Measurements from ENCODE around the gene PAQR5. TPM values are rescaled to one million over a fixed set of nuclear protein-coding genes. Genes with fewer than 3 reads are reported as not detected.

PAQR5 gene
- total RNA-seq, 2 donors from 2014 or later: 43.6 to 55.6 TPM

GRCh38 chr15:69385831-69386230, 87.1 kb downstream of the PAQR5 start:
- no peak overlapping the region for H3K27ac ChIP-seq (ENCODE audit: low read depth, low read length)
- no peaks in the 10 kb centered on the region for H3K9me3 ChIP-seq (ENCODE audit: control insufficient read depth, low read length)
- no peak overlapping the region for H3K9ac ChIP-seq (ENCODE audit: extremely low read depth, low read length, poor library complexity, severe bottlenecking)
- no peaks in the 10 kb centered on the region for H3K4me1 ChIP-seq (ENCODE audit: control insufficient read depth, insufficient read depth, low read length)
- H3K27me3 ChIP-seq (ENCODE audit: control insufficient read depth, insufficient read depth, low read length, poor library complexity, severe bottlenecking): no peaks in the 10 kb centered on the region
- Mint-ChIP-seq H3K9me3 (no peaks in the 10 kb centered on the region), H3K4me3 (no peak overlapping the region), H3K27me3 (ENCODE audit: insufficient read depth) (no peaks in the 10 kb centered on the region), H3K4me1 (peaks cover 2% of the 10 kb centered on the region), H3K36me3 (ENCODE audit: low read depth) (peaks cover 16% of the 10 kb centered on the region), H3K27ac (no peak overlapping the region)
- DNase-seq: no peak
- no peak overlapping the region for H3K4me3 ChIP-seq (ENCODE audit: low read length)
- peaks cover 31% of the 10 kb centered on the region for H3K36me3 ChIP-seq (ENCODE audit: control insufficient read depth, insufficient read depth, low read length)
- no peak for TF ChIP-seq CTCF (conservative IDR thresholded peaks at IDR 0.05)
- WGBS, 2 experiments (ENCODE audit: insufficient coverage in 1 of 2, insufficient read length in 1 of 2): 95 to 100% methylated on average over 1 to 2 of the region's 2 CpGs

GRCh38 chr15:69386284-69386683, 87.6 kb downstream of the PAQR5 start:
- no peak for TF ChIP-seq CTCF (conservative IDR thresholded peaks at IDR 0.05)
- no peaks in the 10 kb centered on the region for H3K27me3 ChIP-seq (ENCODE audit: control insufficient read depth, insufficient read depth, low read length, poor library complexity, severe bottlenecking)
- H3K36me3 Mint-ChIP-seq (ENCODE audit: low read depth): peaks cover 15% of the 10 kb centered on the region
- no peaks in the 10 kb centered on the region for H3K9me3 ChIP-seq (ENCODE audit: control insufficient read depth, low read length)
- peaks cover 29% of the 10 kb centered on the region for H3K36me3 ChIP-seq (ENCODE audit: control insufficient read depth, insufficient read depth, low read length)
- H3K4me3 Mint-ChIP-seq: no peak overlapping the region
- WGBS, 2 experiments (ENCODE audit: insufficient coverage in 1 of 2, insufficient read length in 1 of 2): 69 to 95% methylated on average over 5 to 7 of the region's 7 CpGs
- no peak for DNase-seq
- no peaks in the 10 kb centered on the region for H3K9me3 Mint-ChIP-seq
- H3K27me3 Mint-ChIP-seq (ENCODE audit: insufficient read depth): no peaks in the 10 kb centered on the region
- no peak overlapping the region for H3K9ac ChIP-seq (ENCODE audit: extremely low read depth, low read length, poor library complexity, severe bottlenecking)
- H3K4me1 ChIP-seq (ENCODE audit: control insufficient read depth, insufficient read depth, low read length): no peaks in the 10 kb centered on the region
- H3K4me1 Mint-ChIP-seq: peaks cover 2% of the 10 kb centered on the region
- H3K27ac Mint-ChIP-seq: no peak overlapping the region
- no peak overlapping the region for H3K27ac ChIP-seq (ENCODE audit: low read depth, low read length)
- H3K4me3 ChIP-seq (ENCODE audit: low read length): no peak overlapping the region

- H3K36me3 ChIP-seq (ENCODE audit: control insufficient read depth, insufficient read depth, low read length): peaks cover 21% of the 10 kb centered on the region
- Mint-ChIP-seq H3K9me3 (no peaks in the 10 kb centered on the region), H3K27me3 (ENCODE audit: insufficient read depth) (no peaks in the 10 kb centered on the region), H3K27ac (no peak overlapping the region), H3K36me3 (ENCODE audit: low read depth) (peaks cover 12% of the 10 kb centered on the region), H3K4me1 (no peaks in the 10 kb centered on the region), H3K4me3 (no peak overlapping the region)
- DNase-seq: no peak
- no peaks in the 10 kb centered on the region for H3K9me3 ChIP-seq (ENCODE audit: control insufficient read depth, low read length)
- H3K4me1 ChIP-seq (ENCODE audit: control insufficient read depth, insufficient read depth, low read length): no peaks in the 10 kb centered on the region
- no peak overlapping the region for H3K9ac ChIP-seq (ENCODE audit: extremely low read depth, low read length, poor library complexity, severe bottlenecking)
- 81 to 90% methylated on average over 6 of the region's 6 CpGs for WGBS, 2 experiments (ENCODE audit: insufficient coverage in 1 of 2, insufficient read length in 1 of 2)
- H3K4me3 ChIP-seq (ENCODE audit: low read length): no peak overlapping the region
- no peak overlapping the region for H3K27ac ChIP-seq (ENCODE audit: low read depth, low read length)
- no peaks in the 10 kb centered on the region for H3K27me3 ChIP-seq (ENCODE audit: control insufficient read depth, insufficient read depth, low read length, poor library complexity, severe bottlenecking)
- no peak for TF ChIP-seq CTCF (conservative IDR thresholded peaks at IDR 0.05)
These were observed 89.6 kb downstream of the PAQR5 start for GRCh38 chr15:69388260-69388705.
